CD4-positive, alpha-beta memory T cell (primary cell): ENCODE data around the gene GFPT1. TPM values are rescaled to one million over a fixed set of nuclear protein-coding genes. Genes with fewer than 3 reads are reported as not detected.
A peak's percentile ranks its signal among the peaks of the same experiment; 100 is the strongest.

Source experiments
- CTCF ChIA-PET: fragments of 350-600 bp; sonication (Branson Sonifier 250); formaldehyde crosslinking; loops from one replicate; lab custom pipeline; 2021; ENCODE audit warnings: inconsistent platforms; ENCODE audit not compliant: partially characterized antibody; lab: Charles Lee
- POLR2A ChIA-PET: fragments of 350-600 bp; sonication (Branson Sonifier 250); formaldehyde crosslinking; loops from one replicate; lab custom pipeline; 2021; ENCODE audit not compliant: partially characterized antibody; lab: Charles Lee
- DNase-seq, 5 donors: peaks; one replicate each; pipeline versions ENCODE4 v3.0.0 to v3.0.0-alpha.2; 2020 to 2022; ENCODE audit warnings: mixed read lengths in 1 of 5
- H3K27ac ChIP-seq: one replicate; pipeline ENCODE4 v1.7.0; 2013; ENCODE audit warnings: low read depth, low read length
- H3K27me3 ChIP-seq: 2 replicates; pipeline ENCODE4 v1.7.0; 2013; ENCODE audit warnings: mild to moderate bottlenecking, low read length, moderate library complexity; ENCODE audit not compliant: insufficient read depth
- H3K36me3 ChIP-seq: 2 replicates; pipeline ENCODE4 v1.7.0; 2013; ENCODE audit warnings: mild to moderate bottlenecking, low read length, moderate library complexity; ENCODE audit not compliant: insufficient read depth
- H3K4me1 ChIP-seq: 2 replicates; pipeline ENCODE4 v1.7.0; 2013; ENCODE audit warnings: mild to moderate bottlenecking, low read length, moderate library complexity; ENCODE audit not compliant: insufficient read depth
- H3K4me3 ChIP-seq, 2 donors: one replicate each; pipeline ENCODE4 v1.7.0; 2013; ENCODE audit warnings: low read length in 2 of 2, mild to moderate bottlenecking in 1 of 2
- H3K9me3 ChIP-seq, 2 donors: one replicate each; pipeline ENCODE4 v1.7.0; 2013; ENCODE audit warnings: low read length in 2 of 2, control low read depth in 1 of 2; ENCODE audit not compliant: control insufficient read depth in 1 of 2
- H3K27ac Mint-ChIP-seq, 7 donors: one replicate each; pipeline ENCODE4 v1.8.0; 2020 to 2021; ENCODE audit warnings: mixed read lengths in 7 of 7, mild to moderate bottlenecking in 6 of 7, inconsistent platforms in 3 of 7, moderate library complexity in 3 of 7
- H3K27me3 Mint-ChIP-seq, 2 donors: one replicate each; pipeline ENCODE4 v1.8.0; 2020 to 2021; ENCODE audit warnings: mixed read lengths in 2 of 2
- H3K36me3 Mint-ChIP-seq, 2 donors: one replicate each; pipeline ENCODE4 v1.8.0; 2020 to 2021; ENCODE audit warnings: mixed read lengths in 2 of 2, inconsistent platforms in 1 of 2, mild to moderate bottlenecking in 1 of 2
- H3K4me1 Mint-ChIP-seq, 4 donors: one replicate each; pipeline ENCODE4 v1.8.0; 2020 to 2021; ENCODE audit warnings: mixed read lengths in 4 of 4, mild to moderate bottlenecking in 1 of 4
- H3K4me3 Mint-ChIP-seq, 8 donors: one replicate each; pipeline ENCODE4 v1.8.0; 2020 to 2021; ENCODE audit warnings: mixed read lengths in 8 of 8, mild to moderate bottlenecking in 7 of 8, moderate library complexity in 6 of 8, inconsistent platforms in 3 of 8
- H3K9me3 Mint-ChIP-seq, 8 donors: one replicate each; pipeline ENCODE4 v1.8.0; 2020 to 2021; ENCODE audit warnings: mixed read lengths in 8 of 8, mild to moderate bottlenecking in 5 of 8, inconsistent platforms in 3 of 8, moderate library complexity in 1 of 8
- intact Hi-C: fragments of 100-400 bp; cut with micrococcal nuclease; formaldehyde crosslinking; loops from one replicate; pipeline ENCODE4 v1.15.1; 2023
- polyA plus RNA-seq, 2 donors: library from polyadenylated mRNA; unstranded; fragments of 300-500 nt; fragmentation: Illumina TruSeq; gene quantifications; one replicate each; pipeline ENCODE4 v1.2.3, GENCODE V29; 2021
- total RNA-seq, 2 experiments: library from RNA; stranded (reverse); gene quantifications; one replicate each; pipeline ENCODE4 v1.2.3, GENCODE V29; 2021

GFPT1 gene
- total and polyA plus RNA-seq, 4 experiments from 2014 or later = 8.4 to 25.8 (median 18.8) TPM

DNA sequence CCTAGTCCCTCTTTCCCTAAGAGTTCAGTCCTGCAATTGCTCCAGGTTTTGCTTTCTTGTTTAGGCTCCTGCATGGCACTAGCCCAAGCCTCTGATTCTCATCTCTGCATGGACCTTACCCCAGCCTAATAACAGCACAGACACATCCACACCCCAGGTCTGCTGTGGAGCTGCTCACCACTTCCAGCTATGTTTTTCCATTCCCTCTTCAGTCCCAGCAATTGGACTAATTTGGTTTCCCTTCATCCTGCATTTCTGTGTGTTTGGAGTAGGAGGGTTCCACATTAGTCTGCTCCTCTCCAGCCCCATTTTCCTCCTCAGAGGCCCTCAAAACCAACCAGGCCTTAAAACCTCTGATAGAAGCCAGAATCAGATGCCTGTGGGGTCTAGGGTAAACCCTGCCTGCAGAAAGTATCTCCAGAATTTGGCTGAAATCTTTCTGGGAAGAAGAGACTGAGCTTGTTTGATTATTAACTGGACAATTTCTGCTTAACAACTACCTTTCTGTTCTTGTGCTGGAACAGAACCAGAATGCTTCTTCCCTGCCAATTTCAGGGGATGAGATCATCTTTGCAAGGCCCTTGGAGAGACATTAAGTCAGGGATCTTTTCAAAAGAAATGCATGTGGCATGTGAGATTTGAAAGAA, 95.9 kb downstream of the GFPT1 start:
- H3K4me3 ChIP-seq = no peak overlapping the region
- no peaks in the 10 kb centered on the region for H3K9me3 Mint-ChIP-seq

DNA sequence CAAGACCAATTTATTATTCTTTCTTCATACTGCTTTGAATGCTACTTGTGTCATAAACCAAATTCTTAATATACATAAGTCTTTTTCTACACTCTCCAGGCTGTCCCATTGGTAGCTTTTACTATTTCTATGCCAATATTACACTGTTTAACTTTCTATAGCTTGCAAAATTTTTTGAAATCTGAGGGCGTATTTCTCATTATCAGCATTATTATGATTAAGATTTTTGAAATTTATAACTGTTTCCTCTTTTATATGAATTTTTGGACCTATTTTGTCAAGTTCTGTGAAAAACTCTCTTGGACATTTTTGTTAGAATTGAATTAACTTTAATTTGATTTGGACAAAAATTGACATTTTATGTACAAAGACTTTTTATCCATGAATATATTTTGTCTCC, 98.6 kb downstream of the GFPT1 start:
- no peak overlapping the region for H3K4me3 Mint-ChIP-seq
- H3K4me3 ChIP-seq = no peak overlapping the region
- no peak overlapping the region for H3K27ac Mint-ChIP-seq
- no peak for DNase-seq
- H3K4me1 Mint-ChIP-seq = no peaks in the 10 kb centered on the region
- intact Hi-C loops = no loop called here
- ChIA-PET POLR2A (no interaction called here), CTCF (no interaction called here)
- no peaks in the 10 kb centered on the region for H3K4me1 ChIP-seq
- H3K9me3 ChIP-seq = no peaks in the 10 kb centered on the region
- no peaks in the 10 kb centered on the region for H3K36me3 Mint-ChIP-seq
- H3K27me3 Mint-ChIP-seq = peaks cover 8 to 9% of the 10 kb centered on the region in 2 donors
- H3K27ac ChIP-seq = no peak overlapping the region
- no peaks in the 10 kb centered on the region for H3K36me3 ChIP-seq
- H3K9me3 Mint-ChIP-seq = no peaks in the 10 kb centered on the region
- H3K27me3 ChIP-seq = no peaks in the 10 kb centered on the region

More for the DNA sequence above, 95.9 kb downstream of the GFPT1 start:
- ChIA-PET CTCF (no interaction called here), POLR2A (no interaction called here)
- Mint-ChIP-seq H3K36me3 (no peaks in the 10 kb centered on the region), H3K4me3 (no peak overlapping the region), H3K27me3 (peaks cover 9 to 12% of the 10 kb centered on the region in 2 donors), H3K4me1 (no peaks in the 10 kb centered on the region), H3K27ac (no peak overlapping the region)
- no peak overlapping the region for H3K27ac ChIP-seq
- intact Hi-C loops = loop anchor here (10.0 kb wide), 1 partner anchor 1266 kb away; no protein-coding TSS in a partner anchor
- H3K36me3 ChIP-seq = no peaks in the 10 kb centered on the region
- no peaks in the 10 kb centered on the region for H3K4me1 ChIP-seq
- no peak for DNase-seq
- no peaks in the 10 kb centered on the region for H3K27me3 ChIP-seq
- no peaks in the 10 kb centered on the region for H3K9me3 ChIP-seq

DNA sequence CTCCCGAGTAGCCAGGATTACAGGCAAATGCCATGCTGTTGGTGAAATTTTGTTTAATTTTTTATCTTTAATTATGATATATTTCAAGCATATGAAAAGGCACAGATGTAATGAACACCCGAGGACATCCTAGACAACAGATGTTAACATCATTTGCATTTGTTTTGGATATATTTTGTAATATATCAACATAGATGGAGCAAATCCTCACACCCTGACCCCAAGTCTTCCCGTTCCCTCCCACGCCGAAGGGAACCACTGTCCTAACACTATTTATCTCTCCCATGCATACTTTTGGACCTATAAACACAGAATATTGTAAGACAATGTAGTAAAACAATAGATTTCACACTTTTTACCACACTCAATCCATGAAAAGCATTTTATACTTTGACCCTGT, 99.5 kb downstream of the GFPT1 start:
- H3K36me3 ChIP-seq = no peaks in the 10 kb centered on the region
- H3K9me3 ChIP-seq = no peaks in the 10 kb centered on the region
- no peaks in the 10 kb centered on the region for H3K36me3 Mint-ChIP-seq
- H3K9me3 Mint-ChIP-seq = no peaks in the 10 kb centered on the region
- ChIA-PET POLR2A (no interaction called here), CTCF (no interaction called here)
- H3K27me3 Mint-ChIP-seq = peaks cover 8 to 11% of the 10 kb centered on the region in 2 donors
- H3K4me3 Mint-ChIP-seq = no peak overlapping the region
- intact Hi-C loops = no loop called here
- no peak for DNase-seq
- H3K4me3 ChIP-seq = no peak overlapping the region
- no peak overlapping the region for H3K27ac ChIP-seq
- H3K27ac Mint-ChIP-seq = peak overlapping the region in 1 of 7 donors; percentile 6
- H3K4me1 Mint-ChIP-seq = no peaks in the 10 kb centered on the region
- no peaks in the 10 kb centered on the region for H3K27me3 ChIP-seq
- H3K4me1 ChIP-seq = no peaks in the 10 kb centered on the region

DNA sequence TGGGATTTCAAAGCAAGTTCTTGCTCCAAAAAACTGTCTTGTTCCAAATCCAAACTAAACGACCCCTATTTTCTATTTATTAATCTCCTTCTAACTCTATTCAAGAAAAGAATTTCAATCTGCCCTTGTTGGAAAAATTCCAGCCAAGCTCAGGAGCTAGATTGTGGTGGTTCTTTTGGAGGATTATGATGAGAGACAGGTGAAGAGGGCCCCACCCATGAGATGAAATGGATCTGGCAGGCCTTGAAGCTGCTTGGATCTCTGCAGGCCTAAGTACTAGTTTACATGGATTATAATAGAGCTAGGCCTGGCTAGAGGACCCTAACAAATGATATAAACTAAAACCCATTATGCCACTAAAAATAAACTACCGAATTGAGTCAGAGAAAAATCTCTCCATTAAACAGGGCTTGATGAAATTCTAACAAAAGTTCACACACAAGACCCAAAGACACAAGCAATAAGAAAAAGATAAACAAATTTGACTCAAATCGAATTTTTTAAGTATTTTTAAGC, 101.6 kb downstream of the GFPT1 start:
- Mint-ChIP-seq H3K4me1 (no peaks in the 10 kb centered on the region), H3K9me3 (no peaks in the 10 kb centered on the region)
- intact Hi-C loops = no loop called here

DNA sequence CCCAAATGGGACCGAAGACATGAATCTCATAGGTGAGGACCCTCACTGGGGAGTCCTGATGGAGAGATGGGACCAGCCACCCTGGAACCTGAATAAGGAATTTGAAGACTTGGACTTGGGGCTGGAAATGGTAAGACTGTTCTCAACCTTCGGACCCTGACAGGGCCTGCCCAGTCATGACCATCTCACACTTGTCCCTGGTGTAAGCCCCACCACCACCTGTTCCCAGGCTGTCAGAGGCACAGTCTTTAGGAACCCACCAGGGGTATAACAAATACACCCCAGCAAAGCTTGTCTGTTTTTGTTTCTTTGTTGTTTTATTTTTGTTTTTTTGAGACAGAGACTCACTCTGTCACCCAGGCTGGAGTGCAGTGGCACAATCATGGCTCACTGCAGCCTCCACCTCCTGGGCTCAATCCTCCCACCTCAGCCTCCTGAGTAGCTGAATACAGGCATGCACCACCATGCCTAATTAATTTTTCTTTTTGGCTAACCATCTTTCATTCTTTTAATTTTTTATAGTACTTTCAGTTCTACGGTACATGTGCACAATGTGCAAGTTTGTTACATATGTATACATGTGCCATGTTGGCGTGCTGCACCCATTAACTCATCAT, 106.1 kb downstream of the GFPT1 start:
- H3K4me3 Mint-ChIP-seq = no peak overlapping the region
- H3K27ac Mint-ChIP-seq = no peak overlapping the region
- no peaks in the 10 kb centered on the region for H3K9me3 Mint-ChIP-seq
- Histone ChIP-seq H3K36me3 (no peaks in the 10 kb centered on the region), H3K9me3 (no peaks in the 10 kb centered on the region), H3K27ac (no peak overlapping the region), H3K4me1 (no peaks in the 10 kb centered on the region), H3K27me3 (no peaks in the 10 kb centered on the region), H3K4me3 (no peak overlapping the region)
- ChIA-PET POLR2A (no interaction called here), CTCF (no interaction called here)
- peaks cover 6 to 18% of the 10 kb centered on the region in 2 donors for H3K27me3 Mint-ChIP-seq
- no peak for DNase-seq
- no peaks in the 10 kb centered on the region for H3K4me1 Mint-ChIP-seq
- intact Hi-C loops = no loop called here
- H3K36me3 Mint-ChIP-seq = no peaks in the 10 kb centered on the region

More for the DNA sequence above, 101.6 kb downstream of the GFPT1 start:
- Mint-ChIP-seq H3K27ac (no peak overlapping the region), H3K4me3 (no peak overlapping the region), H3K36me3 (no peaks in the 10 kb centered on the region), H3K27me3 (peaks cover 6 to 16% of the 10 kb centered on the region in 2 donors)
- ChIA-PET CTCF (no interaction called here), POLR2A (no interaction called here)
- H3K4me3 ChIP-seq = no peak overlapping the region
- H3K4me1 ChIP-seq = no peaks in the 10 kb centered on the region
- no peak for DNase-seq
- no peaks in the 10 kb centered on the region for H3K36me3 ChIP-seq
- H3K27ac ChIP-seq = no peak overlapping the region
- no peaks in the 10 kb centered on the region for H3K9me3 ChIP-seq
- H3K27me3 ChIP-seq = no peaks in the 10 kb centered on the region

DNA sequence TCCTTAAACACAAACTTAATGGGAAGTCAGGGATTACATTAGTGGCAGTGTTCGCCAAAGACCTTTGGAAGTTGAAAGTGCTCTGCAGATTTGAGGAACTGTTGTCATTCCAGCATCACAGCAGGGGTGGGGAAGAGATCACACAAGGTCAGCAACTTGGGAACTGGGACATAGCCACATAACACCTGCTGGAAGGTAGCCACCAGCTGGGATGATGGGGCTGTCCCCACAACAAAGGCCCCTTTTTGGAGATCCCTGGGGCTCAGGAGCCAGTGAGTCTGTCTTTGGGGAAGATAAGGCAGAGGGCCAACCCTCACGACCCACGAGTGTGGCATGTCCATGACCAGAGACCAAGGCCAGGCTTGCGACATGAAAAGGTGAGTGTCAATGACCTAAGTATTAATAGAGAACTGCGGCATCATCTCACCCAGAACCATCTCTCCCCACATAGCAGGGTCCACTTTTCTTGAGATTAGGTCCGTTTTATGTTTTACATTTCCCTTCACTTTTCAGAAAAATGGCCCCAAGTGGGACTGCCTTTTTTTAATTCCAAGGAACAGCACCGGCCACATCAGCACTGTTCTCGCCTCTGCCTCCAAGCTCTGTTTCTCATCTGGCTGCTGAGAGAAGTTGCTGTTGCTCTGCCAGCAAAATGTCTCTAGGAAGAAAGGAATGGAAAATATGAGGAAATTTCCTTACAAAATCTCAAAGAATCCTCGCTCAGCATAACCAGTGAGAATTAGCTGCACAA, 106.9 kb downstream of the GFPT1 start:
- H3K27ac Mint-ChIP-seq = no peak overlapping the region
- DNase-seq = no peak
- H3K9me3 Mint-ChIP-seq = no peaks in the 10 kb centered on the region
- Histone ChIP-seq H3K27ac (no peak overlapping the region), H3K4me3 (no peak overlapping the region), H3K9me3 (no peaks in the 10 kb centered on the region), H3K4me1 (no peaks in the 10 kb centered on the region), H3K36me3 (no peaks in the 10 kb centered on the region), H3K27me3 (no peaks in the 10 kb centered on the region)
- CTCF ChIA-PET = no interaction called here
- no peaks in the 10 kb centered on the region for H3K4me1 Mint-ChIP-seq
- no peaks in the 10 kb centered on the region for H3K36me3 Mint-ChIP-seq
- H3K27me3 Mint-ChIP-seq = peaks cover 14 to 24% of the 10 kb centered on the region in 2 donors
- no peak overlapping the region for H3K4me3 Mint-ChIP-seq
- intact Hi-C loops = no loop called here
- POLR2A ChIA-PET = no interaction called here

DNA sequence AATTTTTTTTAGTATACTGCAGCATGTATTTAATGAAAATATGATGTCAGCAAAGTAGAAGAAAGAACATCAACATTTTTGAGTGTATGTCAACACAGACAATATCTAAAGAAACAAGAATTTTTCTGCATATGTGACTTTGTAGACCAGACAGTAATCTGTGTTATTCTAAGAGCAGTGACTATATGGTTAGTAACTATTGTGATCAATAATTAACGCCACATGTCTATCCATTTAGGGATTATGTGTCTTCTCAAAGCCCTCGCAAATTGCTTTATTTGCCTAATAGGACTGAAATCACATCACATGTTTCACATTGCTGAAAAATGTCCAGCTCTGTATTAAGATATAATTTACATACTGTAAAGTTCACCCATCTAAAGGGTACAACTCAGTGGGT, 107.8 kb downstream of the GFPT1 start:
- no peaks in the 10 kb centered on the region for H3K4me1 Mint-ChIP-seq
- no peak overlapping the region for H3K27ac ChIP-seq
- H3K36me3 ChIP-seq = no peaks in the 10 kb centered on the region
- intact Hi-C loops = no loop called here
- DNase-seq = no peak
- no peaks in the 10 kb centered on the region for H3K4me1 ChIP-seq
- peaks cover 17 to 27% of the 10 kb centered on the region in 2 donors for H3K27me3 Mint-ChIP-seq
- ChIA-PET POLR2A (no interaction called here), CTCF (no interaction called here)
- H3K27me3 ChIP-seq = no peaks in the 10 kb centered on the region
- H3K36me3 Mint-ChIP-seq = no peaks in the 10 kb centered on the region
- no peaks in the 10 kb centered on the region for H3K9me3 Mint-ChIP-seq
- H3K27ac Mint-ChIP-seq = no peak overlapping the region
- no peak overlapping the region for H3K4me3 Mint-ChIP-seq
- no peak overlapping the region for H3K4me3 ChIP-seq
- H3K9me3 ChIP-seq = no peaks in the 10 kb centered on the region
